H1 (cell line): Measurements from ENCODE around the gene SSTR3.

Experiments used
- EP300 ChIP-seq, 2 experiments: IDR thresholded peaks; 1 replicate in 1 of 2; 2 replicates in 1 of 2; pipeline ENCODE4 v1.6.1; 2011 to 2012; ENCODE audit warnings: low read depth in 2 of 2, low read length in 2 of 2, mild to moderate bottlenecking in 2 of 2, borderline replicate concordance in 1 of 2, inconsistent platforms in 1 of 2, moderate library complexity in 1 of 2
- EZH2 ChIP-seq: fragments of 200-600 bp; sonication (generic); IDR thresholded peaks from 2 replicates; pipeline ENCODE4 v1.7.1; 2012; ENCODE audit warnings: low read depth, mild to moderate bottlenecking, moderate library complexity, low read length, inconsistent platforms; ENCODE audit not compliant: severe bottlenecking
- KDM5A ChIP-seq: fragments of 200-600 bp; IDR thresholded peaks from 2 replicates; pipeline ENCODE4 v1.7.1; 2012; ENCODE audit warnings: mild to moderate bottlenecking, low read length, inconsistent platforms, mixed read lengths
- POLR2A ChIP-seq, 2 experiments: IDR thresholded peaks; 1 replicate in 1 of 2; 2 replicates in 1 of 2; pipeline ENCODE4 v1.6.1; 2011; ENCODE audit warnings: low read depth in 2 of 2, low read length in 2 of 2, mild to moderate bottlenecking in 2 of 2; ENCODE audit errors: control extremely low read depth in 1 of 2
- POLR2AphosphoS5 ChIP-seq: IDR thresholded peaks from 2 replicates; pipeline ENCODE4 v1.6.1; 2011; ENCODE audit warnings: low read depth, low read length
- POU5F1 ChIP-seq: IDR thresholded peaks from 2 replicates; pipeline ENCODE4 v1.6.1; 2011; ENCODE audit warnings: low read depth, mild to moderate bottlenecking, low read length, moderate library complexity
- RAD21 ChIP-seq, 2 experiments: IDR thresholded peaks in 1 of 2; conservative IDR thresholded peaks in 1 of 2; 2 replicates each; pipeline ENCODE4 v1.6.1; 2011; ENCODE audit warnings: low read depth in 2 of 2, low read length in 2 of 2, improper control_type of control experiment in 1 of 2, inconsistent platforms in 1 of 2, mild to moderate bottlenecking in 1 of 2, moderate library complexity in 1 of 2
- RFX5 ChIP-seq: IDR thresholded peaks from 2 replicates; pipeline ENCODE4 v1.6.1; 2011; ENCODE audit warnings: low read depth, low read length, improper control_type of control experiment, borderline replicate concordance
- RNF2 ChIP-seq: fragments of 200-900, 300-1000 bp; sonication (generic); IDR thresholded peaks from 2 replicates; pipeline ENCODE4 v1.7.1; 2016; ENCODE audit warnings: borderline replicate concordance, low read depth, mild to moderate bottlenecking, antibody characterized with exemption, low read length; ENCODE audit not compliant: poor library complexity, severe bottlenecking; ENCODE audit errors: missing control alignments
- SP4 ChIP-seq: IDR thresholded peaks from 2 replicates; pipeline ENCODE4 v1.6.1; 2012; ENCODE audit warnings: low read length, inconsistent platforms
- TAF1 ChIP-seq: IDR thresholded peaks from 2 replicates; pipeline ENCODE4 v1.6.1; 2011; ENCODE audit warnings: mild to moderate bottlenecking, low read depth, low read length
- TF ChIP-seq, protein P1 (sequence below), 3 experiments: IDR thresholded peaks; 1 replicate in 2 of 3; 2 replicates in 1 of 3; pipeline versions ENCODE4 v1.5.1 to v1.6.1; 2011; ENCODE audit warnings: low read length in 3 of 3, mild to moderate bottlenecking in 3 of 3, inconsistent platforms in 2 of 3, low read depth in 1 of 3, moderate library complexity in 1 of 3; ENCODE audit not compliant: insufficient read depth in 1 of 3; ENCODE audit errors: control extremely low read depth in 1 of 3

DNA sequence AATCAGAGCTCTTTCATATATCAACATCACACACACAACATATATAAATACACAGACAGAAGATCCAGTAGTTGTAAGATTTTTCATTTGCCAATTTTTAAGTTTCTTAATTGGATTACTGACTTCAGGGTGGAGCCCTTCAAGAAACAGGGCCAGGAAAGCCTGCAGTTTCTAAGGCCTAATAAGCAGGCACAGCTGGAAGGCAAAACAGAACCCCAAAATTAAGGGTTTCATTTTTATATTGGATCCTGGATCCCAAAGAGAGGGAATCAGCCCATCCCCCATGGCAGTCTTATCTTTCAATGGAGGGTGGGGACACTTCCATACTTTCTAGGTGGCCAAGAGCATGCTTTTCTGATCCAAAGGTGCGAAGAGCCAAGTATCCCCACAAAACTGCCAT is 19.5 kb downstream of the SSTR3 start:
- TF ChIP-seq, protein P1, sequence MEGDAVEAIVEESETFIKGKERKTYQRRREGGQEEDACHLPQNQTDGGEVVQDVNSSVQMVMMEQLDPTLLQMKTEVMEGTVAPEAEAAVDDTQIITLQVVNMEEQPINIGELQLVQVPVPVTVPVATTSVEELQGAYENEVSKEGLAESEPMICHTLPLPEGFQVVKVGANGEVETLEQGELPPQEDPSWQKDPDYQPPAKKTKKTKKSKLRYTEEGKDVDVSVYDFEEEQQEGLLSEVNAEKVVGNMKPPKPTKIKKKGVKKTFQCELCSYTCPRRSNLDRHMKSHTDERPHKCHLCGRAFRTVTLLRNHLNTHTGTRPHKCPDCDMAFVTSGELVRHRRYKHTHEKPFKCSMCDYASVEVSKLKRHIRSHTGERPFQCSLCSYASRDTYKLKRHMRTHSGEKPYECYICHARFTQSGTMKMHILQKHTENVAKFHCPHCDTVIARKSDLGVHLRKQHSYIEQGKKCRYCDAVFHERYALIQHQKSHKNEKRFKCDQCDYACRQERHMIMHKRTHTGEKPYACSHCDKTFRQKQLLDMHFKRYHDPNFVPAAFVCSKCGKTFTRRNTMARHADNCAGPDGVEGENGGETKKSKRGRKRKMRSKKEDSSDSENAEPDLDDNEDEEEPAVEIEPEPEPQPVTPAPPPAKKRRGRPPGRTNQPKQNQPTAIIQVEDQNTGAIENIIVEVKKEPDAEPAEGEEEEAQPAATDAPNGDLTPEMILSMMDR (IDR thresholded peaks at IDR 0.05; ENCODE audit: control extremely low read depth in 1 of 3, insufficient read depth in 1 of 3, low read depth in 1 of 3, low read length in 3 of 3): no peak
- TF ChIP-seq RAD21 (IDR thresholded peaks at IDR 0.05 in 1 of 2, conservative IDR thresholded peaks at IDR 0.05 in 1 of 2; ENCODE audit: low read depth in 2 of 2, low read length in 2 of 2): no peak
- TF ChIP-seq EP300 (IDR thresholded peaks at IDR 0.05; ENCODE audit: borderline replicate concordance in 1 of 2, low read depth in 2 of 2, low read length in 2 of 2): no peak
- TF ChIP-seq POLR2A (IDR thresholded peaks at IDR 0.05; ENCODE audit: control extremely low read depth in 1 of 2, low read depth in 2 of 2, low read length in 2 of 2): no peak
- TF ChIP-seq KDM5A: no peak
- no peak for TF ChIP-seq SP4
- TF ChIP-seq POLR2AphosphoS5: no peak
- TF ChIP-seq POU5F1: no peak
- no peak for TF ChIP-seq TAF1
- TF ChIP-seq RNF2: no peak
- no peak for TF ChIP-seq RFX5
- no peak for TF ChIP-seq EZH2
